Rectal smooth muscle tissue (tissue), 1 donor: ENCODE results near the gene RCN2.
A peak's percentile ranks its signal among the peaks of the same experiment; 100 is the strongest.

Experiments used
- H3K27ac ChIP-seq: one replicate; pipeline ENCODE4 v1.7.0; 2013; ENCODE audit warnings: low read depth, low read length, inconsistent platforms
- H3K27me3 ChIP-seq: one replicate; pipeline ENCODE4 v1.7.0; 2013; ENCODE audit warnings: low read length; ENCODE audit not compliant: control insufficient read depth, insufficient read depth
- H3K36me3 ChIP-seq: one replicate; pipeline ENCODE4 v1.7.0; 2013; ENCODE audit warnings: low read length; ENCODE audit not compliant: control insufficient read depth, insufficient read depth
- H3K4me1 ChIP-seq: one replicate; pipeline ENCODE4 v1.7.0; 2013; ENCODE audit warnings: low read length; ENCODE audit not compliant: control insufficient read depth, insufficient read depth
- H3K4me3 ChIP-seq: one replicate; pipeline ENCODE4 v1.7.0; 2013; ENCODE audit warnings: low read length
- H3K9ac ChIP-seq: one replicate; pipeline ENCODE4 v1.7.0; 2013; ENCODE audit warnings: low read length

Gene RCN2

GRCh38 chr15:76994001-76994400, 62.5 kb downstream of the RCN2 start:
- Histone ChIP-seq H3K4me1 (peaks cover 7% of the 10 kb centered on the region), H3K4me3 (no peak overlapping the region), H3K27me3 (no peaks in the 10 kb centered on the region), H3K36me3 (no peaks in the 10 kb centered on the region), H3K27ac (no peak overlapping the region), H3K9ac (no peak overlapping the region)

- H3K4me1 ChIP-seq = peaks cover 7% of the 10 kb centered on the region
- no peaks in the 10 kb centered on the region for H3K27me3 ChIP-seq
- H3K9ac ChIP-seq = no peak overlapping the region
- peak overlapping the region; percentile 36 for H3K27ac ChIP-seq
- no peak overlapping the region for H3K4me3 ChIP-seq
- H3K36me3 ChIP-seq = no peaks in the 10 kb centered on the region
These were observed 62.9 kb downstream of the RCN2 start for GRCh38 chr15:76994496-76994895.

- H3K36me3 ChIP-seq = no peaks in the 10 kb centered on the region
- peak within 1 kb of the TSS; percentile 42 for H3K4me3 ChIP-seq
- H3K27me3 ChIP-seq = no peaks in the 10 kb centered on the region
- peak within 1 kb of the TSS; percentile 46 for H3K27ac ChIP-seq
- H3K4me1 ChIP-seq = peaks cover 7% of the 10 kb centered on the region
- peak within 1 kb of the TSS; percentile 12 for H3K9ac ChIP-seq
These were observed 63.7 kb downstream of the RCN2 start, which contains the start of gene PSTPIP1 for GRCh38 chr15:76994971-76995945. Gene PSTPIP1 (plus strand): TSS chr15:76995126. CDS start chr15:76995574, 448 bp downstream.

- Histone ChIP-seq H3K9ac (no peak overlapping the region), H3K36me3 (no peaks in the 10 kb centered on the region), H3K27ac (no peak overlapping the region), H3K27me3 (no peaks in the 10 kb centered on the region), H3K4me3 (peak overlapping the region; percentile 42), H3K4me1 (peaks cover 7% of the 10 kb centered on the region)
These were observed 64.6 kb downstream of the RCN2 start for GRCh38 chr15:76996076-76996525.

GRCh38 chr15:76996526-76997401, 65.2 kb downstream of the RCN2 start:
- H3K4me1 ChIP-seq = peaks cover 7% of the 10 kb centered on the region
- peak overlapping the region; percentile 4 for H3K27ac ChIP-seq
- H3K36me3 ChIP-seq = no peaks in the 10 kb centered on the region
- H3K9ac ChIP-seq = no peak overlapping the region
- peak overlapping the region; percentile 42 for H3K4me3 ChIP-seq
- H3K27me3 ChIP-seq = no peaks in the 10 kb centered on the region

- H3K9ac ChIP-seq = no peak overlapping the region
- no peak overlapping the region for H3K4me3 ChIP-seq
- peaks cover 7% of the 10 kb centered on the region for H3K4me1 ChIP-seq
- H3K27me3 ChIP-seq = no peaks in the 10 kb centered on the region
- H3K36me3 ChIP-seq = no peaks in the 10 kb centered on the region
- H3K27ac ChIP-seq = no peak overlapping the region
These were observed 67.2 kb downstream of the RCN2 start for GRCh38 chr15:76998663-76999285.

GRCh38 chr15:76999996-77000395, 68.4 kb downstream of the RCN2 start:
- Histone ChIP-seq H3K4me1 (peaks cover 7% of the 10 kb centered on the region), H3K36me3 (no peaks in the 10 kb centered on the region), H3K27me3 (no peaks in the 10 kb centered on the region), H3K4me3 (no peak overlapping the region), H3K27ac (no peak overlapping the region), H3K9ac (no peak overlapping the region)

GRCh38 chr15:77001351-77001750, 69.8 kb downstream of the RCN2 start:
- Histone ChIP-seq H3K27me3 (no peaks in the 10 kb centered on the region), H3K9ac (no peak overlapping the region), H3K27ac (no peak overlapping the region), H3K4me3 (no peak overlapping the region), H3K36me3 (no peaks in the 10 kb centered on the region), H3K4me1 (peaks cover 5% of the 10 kb centered on the region)

GRCh38 chr15:77001966-77002365, 70.4 kb downstream of the RCN2 start:
- Histone ChIP-seq H3K9ac (no peak overlapping the region), H3K4me3 (no peak overlapping the region), H3K4me1 (no peaks in the 10 kb centered on the region), H3K27me3 (no peaks in the 10 kb centered on the region), H3K36me3 (no peaks in the 10 kb centered on the region), H3K27ac (no peak overlapping the region)

- H3K27ac ChIP-seq = no peak overlapping the region
- H3K9ac ChIP-seq = no peak overlapping the region
- no peaks in the 10 kb centered on the region for H3K36me3 ChIP-seq
- no peaks in the 10 kb centered on the region for H3K27me3 ChIP-seq
- no peak overlapping the region for H3K4me3 ChIP-seq
- H3K4me1 ChIP-seq = no peaks in the 10 kb centered on the region
These were observed 70.9 kb downstream of the RCN2 start for GRCh38 chr15:77002436-77002835.

- Histone ChIP-seq H3K36me3 (no peaks in the 10 kb centered on the region), H3K27ac (no peak overlapping the region), H3K9ac (no peak overlapping the region), H3K27me3 (no peaks in the 10 kb centered on the region), H3K4me3 (no peak overlapping the region), H3K4me1 (no peaks in the 10 kb centered on the region)
These were observed 71.7 kb downstream of the RCN2 start for GRCh38 chr15:77002954-77003912.
